GM18526 (cell line): ENCODE data around the gene FOSL1.

ENCODE experiments used
- POLR2A ChIP-seq: IDR thresholded peaks from 3 replicates; pipeline ENCODE4 v1.6.1; 2011; ENCODE audit not compliant: insufficient read length; ENCODE audit errors: extremely low read depth

Gene FOSL1

DNA sequence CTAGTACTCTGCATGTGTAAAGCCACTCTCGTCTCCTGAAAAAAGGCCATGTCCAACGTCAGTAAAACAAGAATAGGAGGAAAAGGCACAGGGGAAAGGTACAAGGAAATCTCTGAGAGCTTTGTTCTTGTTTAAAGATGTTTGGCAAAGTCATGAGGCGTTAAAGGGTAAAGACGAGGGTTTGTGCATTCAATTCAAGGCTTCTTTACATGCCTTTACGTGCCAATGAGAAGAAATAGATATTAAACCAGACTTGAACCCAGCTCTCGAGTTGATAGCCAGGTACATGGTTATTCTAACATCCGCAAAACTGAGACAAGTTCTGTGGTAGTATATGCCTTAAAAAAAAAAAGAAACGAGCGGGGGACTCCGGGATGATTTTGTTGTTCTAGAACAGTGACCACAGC lies 41.5 kb downstream of the FOSL1 start:
- TF ChIP-seq POLR2A, result no peak

- peak; percentile 99 for TF ChIP-seq POLR2A
Measured at GRCh38 chr11:65857853-65858680, 42.1 kb downstream of the FOSL1 start, which contains the start of gene CFL1. Gene CFL1, minus strand, starts transcription at chr11:65858180. Its CDS starts 81 bp downstream, at chr11:65858099.

- TF ChIP-seq POLR2A, result no peak
Measured at GRCh38 chr11:65857500-65857852, 42.7 kb downstream of the FOSL1 start.

DNA sequence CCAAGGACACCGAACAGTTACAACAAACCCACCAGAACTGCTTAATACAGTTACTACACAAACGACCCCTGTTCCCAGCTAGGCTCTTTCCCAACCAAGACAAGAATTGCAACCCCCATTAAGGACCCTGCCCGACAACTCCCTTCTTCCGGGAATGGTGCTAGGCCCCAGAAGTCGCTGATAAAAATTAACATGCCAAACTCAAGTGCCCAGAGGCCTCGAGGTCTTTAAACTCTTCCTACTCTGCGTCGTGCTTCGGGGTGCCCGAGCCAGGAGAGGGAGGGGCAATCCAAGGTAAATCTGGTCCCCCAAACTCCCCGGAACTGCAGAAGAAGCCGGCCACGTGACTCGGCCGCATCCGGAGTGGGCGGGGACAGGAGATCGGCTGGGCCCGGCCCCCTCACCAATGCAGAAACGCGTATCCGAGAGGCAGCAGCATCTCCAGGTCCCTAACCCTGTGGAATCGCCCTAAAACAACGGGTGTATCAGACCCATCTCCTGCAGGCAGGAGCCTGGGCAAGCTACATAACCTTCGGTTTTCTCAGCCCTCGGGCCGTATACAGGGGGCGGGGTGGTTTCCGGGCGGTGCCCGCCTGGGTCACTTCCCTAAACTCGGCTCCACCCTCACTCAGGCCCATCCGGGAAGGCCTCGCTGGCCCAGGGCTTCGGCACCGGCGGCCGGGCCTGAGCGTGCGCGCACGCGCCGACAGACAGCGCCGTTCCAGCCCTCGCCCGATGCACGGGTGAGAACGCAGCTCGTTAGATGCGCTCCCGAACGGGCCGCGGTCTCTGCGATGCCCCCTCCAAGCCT lies 43.3 kb downstream of the FOSL1 start:
- peak; percentile 60 for TF ChIP-seq POLR2A

DNA sequence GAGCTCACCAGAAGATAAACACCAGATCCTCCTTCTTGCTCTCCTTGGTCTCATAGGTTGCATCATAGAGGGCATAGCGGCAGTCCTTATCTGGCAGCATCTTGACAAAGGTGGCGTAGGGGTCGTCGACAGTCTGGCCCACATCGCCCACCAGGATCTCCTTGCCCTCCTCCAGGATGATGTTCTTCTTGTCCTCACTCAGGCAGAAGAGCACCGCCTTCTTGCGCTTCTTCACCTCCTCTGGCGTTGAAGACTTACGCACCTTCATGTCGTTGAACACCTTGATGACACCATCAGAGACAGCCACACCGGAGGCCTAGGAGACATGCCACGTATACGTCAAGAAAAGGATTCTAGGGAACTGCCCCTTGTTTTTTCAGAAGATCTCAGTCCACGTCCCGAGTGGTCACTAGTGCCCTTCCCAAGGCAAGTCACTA lies 44.2 kb downstream of the FOSL1 start:
- no peak for TF ChIP-seq POLR2A

DNA sequence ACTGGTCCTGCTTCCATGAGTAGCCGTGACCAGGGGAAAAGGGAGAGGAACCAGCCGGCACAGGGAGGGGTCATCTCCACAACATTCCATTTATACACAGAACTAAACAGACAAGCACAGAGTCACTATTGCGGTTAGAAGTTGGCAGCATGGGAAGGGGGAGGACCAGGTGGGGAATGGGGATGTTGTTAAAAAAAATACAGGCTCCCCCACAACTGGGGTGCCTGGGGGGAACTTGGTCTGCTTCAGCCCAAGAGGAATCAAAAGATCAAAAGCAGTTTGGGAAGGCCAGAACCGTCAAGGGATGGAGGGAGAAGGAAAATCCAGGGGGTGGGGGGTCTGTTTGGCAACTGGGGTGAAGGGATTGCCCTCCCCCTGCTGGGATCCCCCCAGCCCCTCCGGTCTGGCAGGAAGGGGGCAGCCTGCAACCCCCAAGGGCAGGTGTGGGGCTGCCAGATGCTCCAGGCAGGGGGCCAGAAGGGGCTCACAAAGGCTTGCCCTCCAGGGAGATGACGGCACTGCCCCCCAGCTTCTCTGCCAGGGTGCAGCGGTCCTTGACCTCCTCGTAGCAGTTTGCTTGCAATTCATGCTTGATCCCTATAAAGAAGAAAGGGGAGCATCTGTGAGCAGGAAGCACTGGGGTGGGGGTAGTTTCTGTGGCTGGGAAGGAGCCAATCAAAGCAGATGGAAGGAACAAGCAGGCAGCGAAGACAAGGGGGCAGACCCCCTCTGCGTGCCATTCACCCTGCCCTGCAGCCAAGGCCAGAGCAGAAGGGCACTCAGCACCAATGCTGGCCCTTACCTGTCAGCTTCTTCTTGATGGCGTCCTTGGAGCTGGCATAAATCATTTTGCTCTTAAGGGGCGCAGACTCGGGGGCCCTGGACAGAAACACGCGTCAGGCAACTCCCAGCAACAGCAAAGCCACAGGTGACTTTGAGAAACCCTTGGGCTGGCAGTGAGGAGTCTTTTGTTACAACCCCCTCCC lies 45.0 kb downstream of the FOSL1 start:
- TF ChIP-seq POLR2A, result no peak

DNA sequence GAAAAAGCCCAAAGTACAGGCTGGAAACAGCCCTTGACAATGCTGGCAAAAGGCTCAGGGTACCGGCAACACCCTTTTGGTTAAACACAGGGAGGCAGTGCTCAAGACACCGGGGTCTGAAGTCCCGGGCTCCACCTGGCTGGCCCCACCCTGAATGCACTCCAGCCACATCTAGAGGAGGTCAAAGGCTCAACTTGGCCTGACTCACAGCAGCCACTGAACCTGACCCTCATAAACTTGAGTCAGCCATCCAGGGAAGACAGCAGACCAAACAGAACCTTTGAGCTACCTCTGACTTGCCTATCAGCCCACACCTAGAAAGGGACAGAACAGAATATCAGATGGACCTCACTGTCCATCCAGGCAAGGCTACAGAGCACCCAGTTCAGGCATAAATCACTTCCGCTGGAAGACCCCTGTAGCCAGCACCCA lies 46.0 kb downstream of the FOSL1 start:
- no peak for TF ChIP-seq POLR2A

DNA sequence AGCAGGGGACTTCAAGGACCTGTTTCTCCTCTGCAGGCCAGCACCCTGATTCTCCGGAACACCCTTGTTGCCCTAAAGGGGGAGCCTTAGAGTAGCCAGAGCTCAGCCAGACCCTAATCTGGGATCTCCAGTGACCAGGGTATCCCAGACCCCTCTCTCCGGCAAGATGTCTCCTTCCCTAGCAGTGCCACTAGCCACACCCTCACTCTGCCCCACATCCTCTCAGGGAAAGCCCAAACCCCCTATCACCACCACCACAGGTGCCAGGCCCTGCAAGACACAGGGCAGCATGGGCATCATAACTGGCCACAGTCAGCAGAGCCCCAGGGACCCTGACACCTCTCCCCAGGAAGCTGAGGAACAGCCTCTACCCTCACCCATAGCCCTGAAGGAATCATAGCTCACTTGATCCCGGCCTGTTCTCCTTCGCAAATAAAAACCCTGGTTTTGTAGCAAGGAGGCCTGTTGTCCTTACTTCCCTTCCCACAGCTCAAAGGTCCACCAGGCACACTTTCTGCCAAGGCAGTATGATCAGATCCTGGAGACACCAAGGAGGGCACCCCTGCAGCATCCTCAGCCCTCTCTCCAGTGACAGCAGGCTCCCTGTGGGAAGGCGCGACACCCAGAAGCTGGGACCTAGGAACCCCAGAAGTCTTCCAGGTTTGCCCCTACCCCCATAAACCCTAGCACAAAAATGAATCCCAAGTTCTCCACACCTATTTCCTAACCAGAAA lies 46.8 kb downstream of the FOSL1 start:
- TF ChIP-seq POLR2A, result no peak

GRCh38 chr11:65852508-65853245 lies 47.5 kb downstream of the FOSL1 start:
- no peak for TF ChIP-seq POLR2A

- TF ChIP-seq POLR2A, result no peak
Measured at GRCh38 chr11:65851811-65852507, 48.2 kb downstream of the FOSL1 start.

DNA sequence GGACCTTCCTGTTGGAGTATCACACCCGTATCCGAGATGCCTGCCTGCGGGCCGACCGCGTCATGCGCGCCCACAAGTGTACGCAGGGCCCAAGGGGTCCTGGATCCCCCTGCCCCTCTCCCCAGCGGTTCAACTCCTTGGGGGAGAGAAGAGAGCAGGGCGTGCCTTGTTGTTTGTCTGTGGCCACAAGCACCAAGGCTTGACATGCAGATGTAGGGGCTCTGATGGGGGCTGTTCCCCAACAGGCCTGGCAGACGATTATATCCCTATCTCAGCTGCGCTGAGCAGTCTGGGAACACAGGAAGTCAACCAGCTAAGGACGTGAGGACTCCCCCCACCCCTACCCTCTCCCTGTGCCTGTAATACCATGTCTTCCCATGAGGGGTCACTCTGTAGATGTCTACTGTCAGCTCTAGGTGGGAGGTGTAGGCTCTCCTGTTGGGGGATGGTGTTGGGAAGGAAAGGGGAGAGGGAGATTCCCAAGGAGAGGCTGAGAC lies 49.1 kb downstream of the FOSL1 start:
- no peak for TF ChIP-seq POLR2A

GRCh38 chr11:65850217-65851082 lies 49.7 kb downstream of the FOSL1 start:
- TF ChIP-seq POLR2A, result no peak
